HAP-1 (cell line): ENCODE results near the gene RALGAPA2.

Experiments used
- DNase-seq, 2 experiments: peaks; one replicate each; pipeline ENCODE4 v3.0.0-alpha.2; 2016 to 2020; ENCODE audit warnings: low spot score in 2 of 2
- H3K27me3 ChIP-seq: fragments of 250-450 bp; sonication (Bioruptor Pico); 2 replicates; pipeline ENCODE4 v1.5.1; 2020; ENCODE audit warnings: low read depth, mild to moderate bottlenecking, moderate library complexity
- H3K36me3 ChIP-seq: fragments of 250-450 bp; sonication (Bioruptor Pico); replicated peaks from 2 replicates; pipeline ENCODE4 v1.5.1; 2020; ENCODE audit warnings: mild to moderate bottlenecking
- H3K4me1 ChIP-seq: fragments of 250-450 bp; sonication (Bioruptor Pico); 2 replicates; pipeline ENCODE4 v1.5.1; 2020; ENCODE audit warnings: mild to moderate bottlenecking
- H3K4me3 ChIP-seq: fragments of 250-450 bp; sonication (Bioruptor Pico); 2 replicates; pipeline ENCODE4 v1.5.1; 2020; ENCODE audit warnings: mild to moderate bottlenecking, moderate library complexity
- H3K9me3 ChIP-seq: fragments of 250-450 bp; sonication (Bioruptor Pico); 2 replicates; pipeline ENCODE4 v1.5.1; 2020; ENCODE audit warnings: mild to moderate bottlenecking, moderate library complexity
- in situ Hi-C: fragments of 300-500 bp; cut with MboI; formaldehyde crosslinking; loops from 3 replicates; pipeline ENCODE4 v1.14.3; 2020; ENCODE audit warnings: low sequenced_read_pairs, inconsistent platforms, mixed read lengths

Gene RALGAPA2

GRCh38 chr20:20658123-20658522, 54.3 kb downstream of the RALGAPA2 start:
- no peaks in the 10 kb centered on the region for H3K27me3 ChIP-seq
- in situ Hi-C loops = no loop called here
- H3K4me1 ChIP-seq = no peaks in the 10 kb centered on the region
- DNase-seq = no peak
- H3K36me3 ChIP-seq = no peaks in the 10 kb centered on the region
- no peaks in the 10 kb centered on the region for H3K9me3 ChIP-seq
- no peak overlapping the region for H3K4me3 ChIP-seq

GRCh38 chr20:20657092-20657491, 55.4 kb downstream of the RALGAPA2 start:
- H3K4me1 ChIP-seq = no peaks in the 10 kb centered on the region
- H3K9me3 ChIP-seq = no peaks in the 10 kb centered on the region
- in situ Hi-C loops = no loop called here
- DNase-seq = no peak
- no peak overlapping the region for H3K4me3 ChIP-seq
- no peaks in the 10 kb centered on the region for H3K27me3 ChIP-seq
- H3K36me3 ChIP-seq = no peaks in the 10 kb centered on the region

GRCh38 chr20:20655883-20656282, 56.6 kb downstream of the RALGAPA2 start:
- Histone ChIP-seq H3K27me3 (no peaks in the 10 kb centered on the region), H3K9me3 (no peaks in the 10 kb centered on the region), H3K4me1 (peaks cover 6% of the 10 kb centered on the region), H3K36me3 (no peaks in the 10 kb centered on the region), H3K4me3 (no peak overlapping the region)
- in situ Hi-C loops = no loop called here
- no peak for DNase-seq

GRCh38 chr20:20649945-20650344, 62.5 kb downstream of the RALGAPA2 start:
- in situ Hi-C loops = no loop called here

GRCh38 chr20:20643927-20644326, 68.5 kb downstream of the RALGAPA2 start:
- Histone ChIP-seq H3K4me3 (no peak overlapping the region), H3K36me3 (no peaks in the 10 kb centered on the region), H3K4me1 (no peaks in the 10 kb centered on the region; the same call in 1 of the 2 replicates), H3K9me3 (no peaks in the 10 kb centered on the region), H3K27me3 (no peaks in the 10 kb centered on the region)
- no peak for DNase-seq
- in situ Hi-C loops = no loop called here

More at GRCh38 chr20:20649945-20650344, 62.5 kb downstream of the RALGAPA2 start:
- Histone ChIP-seq H3K9me3 (no peaks in the 10 kb centered on the region), H3K4me1 (peaks cover 6% of the 10 kb centered on the region), H3K4me3 (no peak overlapping the region), H3K27me3 (no peaks in the 10 kb centered on the region), H3K36me3 (no peaks in the 10 kb centered on the region)
- no peak for DNase-seq

- DNase-seq = no peak
- Histone ChIP-seq H3K36me3 (no peaks in the 10 kb centered on the region), H3K4me1 (no peaks in the 10 kb centered on the region; the same call in 1 of the 2 replicates), H3K9me3 (no peaks in the 10 kb centered on the region), H3K4me3 (no peak overlapping the region), H3K27me3 (no peaks in the 10 kb centered on the region)
- in situ Hi-C loops = no loop called here
These were observed 70.7 kb downstream of the RALGAPA2 start for GRCh38 chr20:20641783-20642182.

- DNase-seq = no peak
- in situ Hi-C loops = no loop called here
- Histone ChIP-seq H3K9me3 (no peaks in the 10 kb centered on the region), H3K27me3 (no peaks in the 10 kb centered on the region), H3K36me3 (no peaks in the 10 kb centered on the region), H3K4me1 (no peaks in the 10 kb centered on the region; the same call in 1 of the 2 replicates), H3K4me3 (no peak overlapping the region)
These were observed 73.6 kb downstream of the RALGAPA2 start for GRCh38 chr20:20638878-20639277.

GRCh38 chr20:20637998-20638725, 74.3 kb downstream of the RALGAPA2 start:
- Histone ChIP-seq H3K4me1 (no peaks in the 10 kb centered on the region; the same call in 1 of the 2 replicates), H3K36me3 (no peaks in the 10 kb centered on the region), H3K27me3 (no peaks in the 10 kb centered on the region), H3K9me3 (no peaks in the 10 kb centered on the region), H3K4me3 (no peak overlapping the region)
- DNase-seq = no peak
- in situ Hi-C loops = no loop called here

GRCh38 chr20:20635006-20635405, 77.4 kb downstream of the RALGAPA2 start:
- H3K9me3 ChIP-seq = no peaks in the 10 kb centered on the region
- no peak for DNase-seq
- H3K36me3 ChIP-seq = no peaks in the 10 kb centered on the region
- H3K4me1 ChIP-seq = no peaks in the 10 kb centered on the region
- H3K4me3 ChIP-seq = no peak overlapping the region
- H3K27me3 ChIP-seq = no peaks in the 10 kb centered on the region
- in situ Hi-C loops = no loop called here

GRCh38 chr20:20632644-20633043, 79.8 kb downstream of the RALGAPA2 start:
- in situ Hi-C loops = no loop called here
- Histone ChIP-seq H3K36me3 (no peaks in the 10 kb centered on the region), H3K4me3 (no peak overlapping the region), H3K27me3 (no peaks in the 10 kb centered on the region), H3K9me3 (no peaks in the 10 kb centered on the region), H3K4me1 (no peaks in the 10 kb centered on the region)
- DNase-seq = no peak

- Histone ChIP-seq H3K4me1 (no peaks in the 10 kb centered on the region), H3K9me3 (no peaks in the 10 kb centered on the region), H3K36me3 (no peaks in the 10 kb centered on the region), H3K27me3 (no peaks in the 10 kb centered on the region), H3K4me3 (no peak overlapping the region)
- DNase-seq = no peak
- in situ Hi-C loops = no loop called here
These were observed 81.9 kb downstream of the RALGAPA2 start for GRCh38 chr20:20630551-20630950.

- H3K27me3 ChIP-seq = no peaks in the 10 kb centered on the region
- H3K9me3 ChIP-seq = no peaks in the 10 kb centered on the region
- H3K36me3 ChIP-seq = no peaks in the 10 kb centered on the region
- no peaks in the 10 kb centered on the region for H3K4me1 ChIP-seq
- no peak for DNase-seq
- H3K4me3 ChIP-seq = no peak overlapping the region
- in situ Hi-C loops = no loop called here
These were observed 82.8 kb downstream of the RALGAPA2 start for GRCh38 chr20:20629556-20630188.

- H3K4me3 ChIP-seq = no peak overlapping the region
- H3K4me1 ChIP-seq = no peaks in the 10 kb centered on the region
- in situ Hi-C loops = no loop called here
- no peaks in the 10 kb centered on the region for H3K27me3 ChIP-seq
- no peaks in the 10 kb centered on the region for H3K9me3 ChIP-seq
- DNase-seq = no peak
- no peaks in the 10 kb centered on the region for H3K36me3 ChIP-seq
These were observed 84.1 kb downstream of the RALGAPA2 start for GRCh38 chr20:20628314-20628713.

GRCh38 chr20:20627471-20627870, 85.0 kb downstream of the RALGAPA2 start:
- no peak for DNase-seq
- H3K9me3 ChIP-seq = no peaks in the 10 kb centered on the region
- no peaks in the 10 kb centered on the region for H3K36me3 ChIP-seq
- no peaks in the 10 kb centered on the region for H3K27me3 ChIP-seq
- H3K4me3 ChIP-seq = no peak overlapping the region
- in situ Hi-C loops = no loop called here
- H3K4me1 ChIP-seq = no peaks in the 10 kb centered on the region; the same call in 1 of the 2 replicates
